Right hindlimb (tissue), 1 donor: Measurements from ENCODE around the gene ADI1.
A peak's percentile ranks its signal among the peaks of the same experiment; 100 is the strongest.

Source experiments
- DNase-seq: peaks from one replicate; pipeline ENCODE4 v3.0.0-alpha.2; 2018

The ADI1 gene, protein sequence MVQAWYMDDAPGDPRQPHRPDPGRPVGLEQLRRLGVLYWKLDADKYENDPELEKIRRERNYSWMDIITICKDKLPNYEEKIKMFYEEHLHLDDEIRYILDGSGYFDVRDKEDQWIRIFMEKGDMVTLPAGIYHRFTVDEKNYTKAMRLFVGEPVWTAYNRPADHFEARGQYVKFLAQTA

GRCh38 chr2:3519255-3520205 lies at the start of gene ADI1:
TSS of gene ADI1 (minus strand) at chr2:3519531. CDS start at chr2:3519487, 44 bp downstream.
- DNase-seq = peak; percentile 89

DNA sequence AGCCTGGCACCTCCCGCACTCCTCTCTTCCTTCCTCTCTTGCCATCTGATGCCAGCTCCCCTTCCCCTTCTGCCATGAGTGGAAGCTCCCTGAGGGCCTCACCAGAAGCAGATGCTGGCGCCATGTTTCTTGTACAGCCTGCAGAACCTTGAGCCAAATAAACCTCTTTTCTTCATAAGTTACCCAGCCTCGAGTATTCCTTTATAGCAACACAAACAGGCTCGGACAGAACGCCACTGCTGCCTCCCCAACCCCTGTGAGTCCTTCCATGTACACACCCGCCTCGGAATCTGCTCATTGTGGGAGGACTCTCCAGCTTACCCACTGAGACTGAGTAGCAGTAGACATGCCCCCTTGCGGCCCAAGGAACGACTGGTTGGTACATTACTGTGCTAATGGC lies 47.5 kb upstream of the ADI1 start:
- DNase-seq = no peak

- DNase-seq = no peak
Observed at GRCh38 chr2:3565117-3565516, 45.8 kb upstream of the ADI1 start.

DNA sequence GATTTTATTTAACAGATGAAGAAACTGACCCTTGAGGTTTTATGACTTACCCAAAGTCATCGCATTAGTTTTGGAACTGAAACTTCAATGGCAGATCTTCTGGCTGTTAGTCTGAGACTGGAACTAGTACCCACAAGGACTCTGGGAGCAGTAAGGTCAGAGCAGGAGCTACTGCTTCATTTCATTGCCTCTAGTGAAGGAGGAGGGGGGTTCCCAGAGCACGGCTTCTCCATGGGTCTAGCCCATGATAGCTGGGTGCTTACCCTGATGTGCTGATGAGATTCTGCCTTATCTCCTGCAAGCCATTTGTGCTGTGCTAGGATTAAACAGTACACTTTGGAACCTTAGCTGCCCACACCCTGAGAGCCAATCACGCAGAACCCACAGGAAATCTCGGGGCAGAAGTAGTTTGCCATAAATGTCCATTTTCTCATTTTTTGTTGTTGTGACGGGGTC lies 44.2 kb upstream of the ADI1 start:
- DNase-seq = no peak

DNA sequence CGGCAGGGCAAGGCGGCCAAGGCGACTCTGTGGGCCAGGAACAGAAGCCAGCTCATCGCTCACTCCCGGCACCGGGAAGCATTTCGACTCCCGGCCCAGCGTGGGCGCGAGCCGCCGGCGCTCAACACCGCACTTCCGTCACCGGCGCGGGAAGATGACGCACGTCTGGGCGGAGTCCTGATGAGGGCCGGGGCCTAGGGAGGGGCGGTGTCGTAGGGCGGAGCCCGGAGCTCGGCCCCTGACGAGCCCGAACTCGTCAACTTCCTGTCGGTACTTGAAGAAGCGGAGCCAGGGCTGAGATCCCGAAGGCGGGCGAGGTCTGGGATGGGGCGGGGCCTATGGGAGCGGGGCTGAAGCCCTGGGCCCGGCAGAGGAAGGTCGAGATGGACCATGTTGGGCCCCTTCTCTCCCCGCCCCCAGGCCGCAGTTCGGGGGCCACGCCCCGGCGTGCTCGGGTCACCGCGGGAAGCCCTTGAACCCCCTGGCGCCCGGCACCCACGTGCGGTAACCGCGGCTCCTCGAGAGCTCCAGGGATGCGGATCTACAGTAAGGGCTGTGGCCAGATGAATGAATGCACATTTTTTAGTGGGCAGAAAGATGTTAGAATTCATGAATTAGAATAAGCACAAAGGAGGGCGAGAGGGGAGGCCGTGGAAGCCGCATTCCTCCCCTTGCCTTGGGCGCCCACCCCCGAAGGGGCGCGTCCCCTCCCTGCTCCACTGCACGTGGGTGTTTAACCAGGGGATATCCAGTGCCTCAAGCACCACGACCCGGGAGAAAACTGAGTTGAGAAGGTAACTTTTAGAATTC lies 39.1 kb upstream of the ADI1 start, which contains the start of gene RNASEH1:
Gene RNASEH1, minus strand, starts transcription at position 129 of the 810 bp plus-strand sequence. Its CDS starts 73 bp downstream, at position 56.
- peak; percentile 99 for DNase-seq

DNA sequence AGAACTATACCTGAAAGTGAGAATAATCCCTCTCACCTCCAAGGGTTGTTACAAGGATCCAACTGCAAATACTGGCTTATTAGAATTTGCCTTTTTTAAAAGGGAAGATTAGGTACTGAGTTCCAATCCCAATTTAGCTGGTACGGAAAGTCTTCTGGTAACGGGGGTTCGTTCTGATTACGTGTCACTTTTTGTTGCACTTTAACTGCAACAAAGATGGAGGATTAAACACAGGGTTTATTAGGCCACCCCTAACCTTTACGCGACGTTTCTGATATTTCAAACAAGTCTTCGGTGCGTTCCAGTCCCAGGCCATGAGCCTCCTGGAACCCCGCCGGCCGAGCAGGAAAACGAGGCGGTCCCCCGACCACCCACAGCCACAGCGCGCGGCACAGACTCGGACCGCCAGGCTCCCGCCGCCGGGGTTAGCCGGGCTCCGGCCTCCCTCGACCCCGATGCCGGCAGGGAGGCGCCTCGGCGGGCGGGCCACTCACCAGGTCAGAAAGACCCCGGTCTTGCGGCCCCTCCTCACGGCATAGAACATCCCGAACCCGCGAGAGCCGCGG lies 38.4 kb upstream of the ADI1 start:
- no peak for DNase-seq

DNA sequence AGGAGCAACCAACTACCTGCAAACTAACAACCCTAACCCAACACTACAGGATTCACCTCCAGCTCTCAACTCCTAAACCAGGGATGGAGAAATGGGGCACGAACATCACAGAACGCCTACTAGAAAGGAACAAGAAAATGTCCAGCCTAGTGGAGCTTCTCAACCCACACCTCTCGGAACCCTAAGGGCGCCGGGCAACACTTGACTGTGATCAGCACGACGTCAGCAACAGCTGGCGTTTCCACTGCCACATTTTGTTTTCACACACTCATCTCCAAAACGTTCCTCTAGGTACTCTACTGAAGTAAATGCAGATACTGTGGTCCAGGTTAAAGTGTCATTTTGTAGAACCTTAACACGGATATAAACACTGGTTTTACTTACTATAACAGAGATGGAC lies 34.6 kb upstream of the ADI1 start:
- DNase-seq = no peak

GRCh38 chr2:3547915-3548314 lies 28.6 kb upstream of the ADI1 start:
- no peak for DNase-seq

GRCh38 chr2:3545788-3546478 lies 26.6 kb upstream of the ADI1 start:
- DNase-seq = no peak

GRCh38 chr2:3543023-3543683 lies 23.8 kb upstream of the ADI1 start:
- no peak for DNase-seq

DNA sequence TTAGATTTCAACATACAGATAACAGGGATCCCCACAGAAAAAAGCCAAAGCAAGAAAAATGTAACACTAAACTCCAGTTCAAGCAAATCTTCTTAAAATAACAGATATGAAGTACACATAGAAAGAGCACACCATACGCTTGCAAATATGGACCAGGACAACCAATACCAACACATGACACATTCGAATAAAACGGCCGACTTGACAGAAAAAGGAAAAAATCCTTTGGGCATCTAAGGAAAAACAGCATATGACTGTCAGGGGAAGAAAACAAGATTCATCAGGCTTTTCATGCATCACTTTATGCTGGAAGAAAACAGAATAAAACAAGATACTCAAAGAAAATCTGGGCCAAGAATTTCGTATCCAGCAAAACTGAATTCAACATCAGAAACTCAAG lies 22.8 kb upstream of the ADI1 start:
- no peak for DNase-seq

DNA sequence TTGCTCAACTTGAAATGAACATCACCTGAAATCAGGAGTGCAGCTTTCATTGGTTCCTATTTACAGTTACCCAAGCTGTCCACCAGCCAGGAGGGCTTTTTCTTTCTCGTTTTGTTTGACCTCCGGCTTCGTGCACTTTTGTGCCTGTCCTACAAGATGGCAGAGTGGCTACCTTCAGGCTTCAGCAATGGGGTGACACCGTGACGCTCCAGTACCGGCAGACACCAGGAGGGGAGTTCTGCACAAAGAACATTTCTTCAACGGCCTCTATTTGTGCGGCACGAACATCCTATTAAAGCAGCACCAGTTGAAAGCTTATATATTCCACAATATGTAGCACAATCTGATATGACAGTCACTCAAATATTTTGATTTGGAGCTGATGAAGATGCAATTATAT lies 20.5 kb upstream of the ADI1 start:
- no peak for DNase-seq

- peak; percentile 42 for DNase-seq
Observed at GRCh38 chr2:3536682-3537632, 17.6 kb upstream of the ADI1 start.

DNA sequence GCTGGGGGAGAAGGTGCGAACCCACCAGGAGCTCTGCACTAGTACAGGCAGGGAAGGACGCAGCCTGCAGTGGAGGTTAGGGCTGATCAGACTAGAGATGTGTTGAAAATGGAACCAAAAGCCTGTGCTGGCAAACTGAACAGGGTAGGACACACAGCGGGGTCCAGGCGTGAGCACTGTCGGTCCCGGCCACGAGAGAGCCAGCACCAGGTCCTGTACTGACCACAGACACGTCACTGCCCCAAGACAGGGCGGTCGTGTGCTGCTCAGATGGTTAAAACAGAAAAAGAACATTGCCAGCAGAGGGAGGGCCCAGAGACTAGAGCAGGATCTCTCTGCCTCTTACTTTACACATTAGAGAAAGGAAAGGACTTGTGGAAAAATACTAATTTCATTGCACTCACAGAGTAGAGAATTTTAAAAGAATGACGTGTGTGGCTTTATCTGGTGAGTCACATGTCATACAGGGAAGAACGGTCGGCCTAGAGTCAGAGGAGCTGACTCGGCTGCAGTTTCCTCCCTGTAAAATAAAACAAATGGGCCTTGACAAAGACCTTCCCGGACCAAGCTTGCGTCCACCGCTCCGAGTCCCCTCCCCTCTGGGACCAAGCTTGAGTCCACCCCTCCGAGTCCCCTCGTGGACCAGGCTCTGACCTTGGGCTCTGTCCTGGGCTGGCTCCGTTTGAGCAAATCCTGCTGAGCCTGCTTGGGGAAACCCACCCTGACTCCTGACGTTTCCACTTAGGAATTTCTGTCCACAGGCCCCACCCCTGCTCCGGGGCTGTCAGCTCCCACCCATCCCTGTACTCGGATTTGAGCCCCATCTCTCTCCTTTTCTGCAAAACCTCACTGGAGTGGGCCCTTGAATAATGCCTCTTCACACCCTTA lies 16.7 kb upstream of the ADI1 start:
- DNase-seq = peak; percentile 83

- no peak for DNase-seq
Observed at GRCh38 chr2:3535467-3535793, 16.1 kb upstream of the ADI1 start.

- DNase-seq = no peak
Observed at GRCh38 chr2:3534251-3534814, 15.0 kb upstream of the ADI1 start.

DNA sequence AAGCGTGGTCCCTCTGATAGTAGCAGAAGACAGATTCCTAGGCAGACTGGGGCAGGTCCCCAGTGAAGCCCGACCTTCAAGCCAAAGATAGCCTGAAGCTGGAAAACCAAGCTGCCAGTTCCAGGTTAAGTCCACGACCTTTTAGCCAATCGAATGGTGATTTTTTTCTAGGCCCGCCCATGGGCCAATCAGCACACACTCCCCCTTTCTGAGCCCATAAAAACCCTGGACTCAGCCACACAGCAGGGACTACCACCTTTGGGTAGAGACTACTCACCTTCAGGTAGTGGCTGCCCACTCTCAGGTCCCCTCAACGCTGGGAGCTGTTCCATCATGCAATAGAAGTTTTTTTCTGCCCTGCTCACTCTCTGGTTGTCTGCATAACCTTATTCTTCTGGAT lies 14.5 kb upstream of the ADI1 start:
- DNase-seq = no peak

- DNase-seq = no peak
Observed at GRCh38 chr2:3532941-3533340, 13.6 kb upstream of the ADI1 start.
